Vagina (tissue), 2 donors: ENCODE data around the gene POGK.

ENCODE experiments used
- POLR2A ChIP-seq, 2 donors: fragments of 450-650 bp; IDR thresholded peaks; one replicate each; pipeline ENCODE4 v1.6.1; 2017; ENCODE audit warnings: antibody characterized with exemption in 2 of 2, mild to moderate bottlenecking in 2 of 2, moderate library complexity in 2 of 2
- TF ChIP-seq, protein P1 (sequence below), 3 experiments: fragments of 450-650 bp in 2 of 3; fragments of 200-600 bp in 1 of 3; sonication (generic) in 1 of 3; IDR thresholded peaks; one replicate each; pipeline ENCODE4 v1.5.1; 2017 to 2019; ENCODE audit warnings: antibody characterized with exemption in 3 of 3, mild to moderate bottlenecking in 2 of 3, moderate library complexity in 2 of 3

DNA sequence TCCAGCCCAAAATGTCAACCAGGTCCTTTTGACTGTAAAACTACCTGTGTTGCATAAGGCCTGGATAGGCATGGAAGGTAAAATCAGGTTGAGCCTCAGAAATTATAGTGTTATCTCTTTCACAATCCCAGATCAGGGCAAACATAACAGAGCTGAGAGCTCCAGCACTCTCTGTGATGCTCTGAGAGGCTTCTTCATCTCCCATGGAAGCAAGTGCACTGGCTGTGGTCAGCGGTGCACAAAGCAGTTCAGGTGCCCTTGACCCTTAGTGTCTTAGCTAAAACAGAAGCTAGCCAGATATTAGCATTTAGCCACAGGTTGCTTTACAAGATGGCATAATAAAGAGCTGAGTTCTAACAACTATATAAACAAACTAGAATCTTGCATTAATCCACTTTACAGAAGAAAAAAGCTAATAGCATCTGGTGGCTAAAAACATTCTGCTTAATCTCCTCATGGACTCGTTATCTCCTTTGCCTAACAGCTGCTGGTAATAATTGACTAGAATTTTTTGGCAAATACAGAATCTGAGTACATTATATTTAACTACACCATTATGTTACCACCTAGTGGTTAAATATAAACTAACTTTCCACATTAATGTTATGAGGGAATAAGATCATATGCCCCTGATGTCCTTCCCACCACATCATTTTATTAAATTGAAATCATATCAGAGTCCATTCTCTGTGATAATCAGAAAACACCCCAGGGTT, 25.6 kb upstream of the POGK start:
- TF ChIP-seq, protein P1, sequence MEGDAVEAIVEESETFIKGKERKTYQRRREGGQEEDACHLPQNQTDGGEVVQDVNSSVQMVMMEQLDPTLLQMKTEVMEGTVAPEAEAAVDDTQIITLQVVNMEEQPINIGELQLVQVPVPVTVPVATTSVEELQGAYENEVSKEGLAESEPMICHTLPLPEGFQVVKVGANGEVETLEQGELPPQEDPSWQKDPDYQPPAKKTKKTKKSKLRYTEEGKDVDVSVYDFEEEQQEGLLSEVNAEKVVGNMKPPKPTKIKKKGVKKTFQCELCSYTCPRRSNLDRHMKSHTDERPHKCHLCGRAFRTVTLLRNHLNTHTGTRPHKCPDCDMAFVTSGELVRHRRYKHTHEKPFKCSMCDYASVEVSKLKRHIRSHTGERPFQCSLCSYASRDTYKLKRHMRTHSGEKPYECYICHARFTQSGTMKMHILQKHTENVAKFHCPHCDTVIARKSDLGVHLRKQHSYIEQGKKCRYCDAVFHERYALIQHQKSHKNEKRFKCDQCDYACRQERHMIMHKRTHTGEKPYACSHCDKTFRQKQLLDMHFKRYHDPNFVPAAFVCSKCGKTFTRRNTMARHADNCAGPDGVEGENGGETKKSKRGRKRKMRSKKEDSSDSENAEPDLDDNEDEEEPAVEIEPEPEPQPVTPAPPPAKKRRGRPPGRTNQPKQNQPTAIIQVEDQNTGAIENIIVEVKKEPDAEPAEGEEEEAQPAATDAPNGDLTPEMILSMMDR (IDR thresholded peaks at IDR 0.05): no peak
- no peak for TF ChIP-seq POLR2A (IDR thresholded peaks at IDR 0.05)
